GM21423 (cell line): ENCODE results near the gene DDX24.

ENCODE experiments used
- ATAC-seq: cut with Tn5 transposase; IDR thresholded peaks from one replicate; pipeline ENCODE4 v1.9.1; 2021; ENCODE audit warnings: mild to moderate bottlenecking, moderate library complexity; ENCODE audit not compliant: unreplicated experiment

Gene DDX24

GRCh38 chr14:94050231-94050880 lies 30.6 kb downstream of the DDX24 start:
- no peak for ATAC-seq

- ATAC-seq: no peak
Observed at GRCh38 chr14:94049625-94050023, 31.4 kb downstream of the DDX24 start.

GRCh38 chr14:94048691-94049624 lies 32.0 kb downstream of the DDX24 start:
- no peak for ATAC-seq

DNA sequence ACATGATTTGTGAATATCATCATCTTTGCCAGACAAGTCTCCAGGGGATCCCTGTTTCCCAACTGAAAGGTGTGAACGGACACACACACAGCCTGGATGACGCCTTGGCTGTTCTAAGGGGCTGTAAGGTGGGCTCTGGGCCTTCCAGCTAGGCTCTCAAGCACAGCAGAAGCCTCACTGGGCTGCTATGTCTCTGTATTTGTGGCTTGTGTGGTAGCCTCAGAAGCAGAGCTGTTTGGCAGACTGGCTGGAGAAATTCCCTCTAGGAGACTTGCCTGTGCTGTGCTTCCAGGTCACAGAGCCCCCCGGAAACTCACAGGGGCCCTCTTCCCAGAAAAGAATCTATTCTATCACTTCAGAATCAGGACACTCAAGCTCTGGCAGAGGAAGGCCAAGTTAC lies 33.4 kb downstream of the DDX24 start:
- ATAC-seq: no peak

DNA sequence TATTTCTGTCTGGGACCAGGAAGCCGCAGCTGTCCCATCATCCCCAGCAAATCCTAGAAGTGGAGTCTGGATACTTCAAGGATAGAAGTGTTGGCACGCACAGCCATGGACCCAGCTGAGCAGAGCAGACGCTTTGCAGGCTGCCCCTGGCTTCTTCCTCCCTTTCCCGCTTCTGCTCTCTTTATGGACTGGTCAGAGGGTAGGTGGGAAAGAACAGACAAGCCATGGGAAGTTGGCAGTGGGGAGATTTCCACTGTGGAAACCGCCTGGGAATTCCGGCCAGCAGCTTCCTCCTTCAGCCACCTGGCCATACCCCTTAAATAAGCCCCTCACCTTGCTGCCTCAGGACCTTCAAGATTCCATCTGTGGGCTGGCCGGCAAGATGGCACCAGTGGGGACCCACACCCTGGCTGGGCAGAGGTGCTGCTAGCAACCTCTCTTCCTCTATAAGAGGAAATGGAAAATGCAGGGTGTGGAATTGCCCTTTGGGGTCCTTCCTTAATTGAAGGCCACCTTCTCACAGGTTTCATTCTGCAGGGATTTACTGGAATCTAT lies 34.2 kb downstream of the DDX24 start:
- ATAC-seq: no peak

DNA sequence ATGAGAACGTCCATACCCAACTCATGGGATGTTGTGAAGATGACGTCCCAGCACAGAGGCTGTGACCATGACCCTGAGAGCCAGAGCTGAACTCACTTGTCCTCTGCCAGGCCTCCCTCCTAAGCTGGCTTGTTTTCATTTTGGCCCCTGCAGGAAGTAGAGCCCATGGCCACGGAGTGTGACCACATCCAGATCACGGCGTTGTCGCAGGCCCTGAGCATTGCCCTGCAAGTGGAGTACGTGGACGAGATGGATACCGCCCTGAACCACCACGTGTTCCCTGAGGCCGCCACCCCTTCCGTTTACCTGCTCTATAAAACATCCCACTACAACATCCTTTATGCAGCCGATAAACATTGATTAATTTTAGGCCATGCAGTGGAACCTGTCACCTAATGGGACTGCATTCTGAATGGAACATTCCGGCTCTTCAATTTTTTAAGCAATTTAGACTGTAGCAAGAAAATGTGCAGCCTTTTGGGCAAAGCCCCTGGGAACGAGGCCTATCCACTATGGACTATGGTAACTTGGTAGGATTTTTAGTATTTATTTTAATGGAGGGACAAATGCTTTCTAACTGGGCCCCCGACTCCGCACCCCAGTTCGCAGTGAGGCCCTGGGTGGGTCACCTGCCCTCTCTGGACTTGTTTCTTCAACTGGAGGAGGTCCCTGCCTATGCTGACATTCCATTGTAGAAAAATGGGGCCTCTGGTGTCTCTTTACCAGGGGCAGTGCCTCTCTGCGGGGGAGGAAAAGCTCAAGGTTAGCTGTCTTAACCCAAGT lies 35.2 kb downstream of the DDX24 start:
- no peak for ATAC-seq

DNA sequence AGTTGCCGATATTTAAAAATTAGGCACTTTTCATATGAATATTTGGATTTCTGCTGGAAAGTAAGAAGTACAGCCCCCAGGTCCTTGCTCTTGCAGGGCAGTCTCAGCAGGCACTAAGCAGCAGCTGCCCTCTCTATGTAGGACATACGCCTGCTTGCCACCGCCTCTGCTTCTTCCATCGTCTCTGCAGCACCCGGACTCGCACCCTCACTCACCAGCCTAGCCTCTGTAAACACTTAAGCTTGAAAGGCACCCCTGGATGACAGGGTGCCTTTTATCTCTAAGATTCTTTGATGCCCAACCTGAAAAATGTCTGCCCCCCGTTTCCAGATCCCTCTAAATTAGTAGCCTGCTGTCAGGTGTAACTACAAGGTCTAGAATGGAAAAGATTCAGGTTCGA lies 35.9 kb downstream of the DDX24 start:
- ATAC-seq: no peak

- no peak for ATAC-seq
Observed at GRCh38 chr14:94044476-94045091, 36.4 kb downstream of the DDX24 start.

- ATAC-seq: no peak
Observed at GRCh38 chr14:94043756-94044475, 37.1 kb downstream of the DDX24 start.

GRCh38 chr14:94043111-94043755 lies 37.8 kb downstream of the DDX24 start:
- no peak for ATAC-seq

GRCh38 chr14:94042433-94043091 lies 38.4 kb downstream of the DDX24 start:
- ATAC-seq: no peak

DNA sequence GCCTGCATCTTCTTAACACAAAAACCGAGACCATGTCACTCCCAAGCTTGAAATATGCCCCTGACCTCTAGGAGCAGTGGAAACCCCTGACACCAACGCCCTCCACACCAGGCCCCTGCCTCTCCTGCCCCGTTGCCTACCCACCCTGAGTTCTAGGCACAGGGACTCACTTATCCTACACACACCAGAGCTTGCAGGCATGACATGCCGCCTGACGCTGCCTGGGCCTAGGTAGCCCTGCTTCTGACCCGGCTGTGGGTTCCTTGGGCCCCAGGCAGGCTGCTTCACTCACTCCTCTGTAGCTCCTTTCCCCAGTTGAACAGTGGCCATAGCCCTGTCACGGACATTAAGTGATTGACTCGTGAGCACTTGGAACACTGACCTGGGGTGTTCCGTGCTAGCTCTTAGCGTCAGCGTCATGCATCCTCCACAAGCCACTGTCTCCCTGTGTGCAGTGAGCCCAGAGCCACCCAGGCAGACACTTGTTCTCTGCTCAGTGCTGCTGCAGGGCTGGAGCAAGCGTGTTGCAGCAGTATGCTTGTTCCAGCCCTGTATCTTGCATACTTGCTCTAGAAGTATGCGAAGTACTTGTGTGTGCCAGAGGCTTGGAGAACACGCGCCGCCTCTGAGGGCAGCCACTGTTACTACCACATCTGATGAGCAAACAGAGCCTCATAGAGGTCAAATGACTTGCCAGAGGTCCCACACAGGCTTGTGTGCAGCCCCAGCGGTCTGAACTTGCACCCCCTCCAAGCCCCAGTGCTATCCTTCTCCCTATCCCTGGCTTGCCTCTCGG lies 39.3 kb downstream of the DDX24 start:
- ATAC-seq: no peak

DNA sequence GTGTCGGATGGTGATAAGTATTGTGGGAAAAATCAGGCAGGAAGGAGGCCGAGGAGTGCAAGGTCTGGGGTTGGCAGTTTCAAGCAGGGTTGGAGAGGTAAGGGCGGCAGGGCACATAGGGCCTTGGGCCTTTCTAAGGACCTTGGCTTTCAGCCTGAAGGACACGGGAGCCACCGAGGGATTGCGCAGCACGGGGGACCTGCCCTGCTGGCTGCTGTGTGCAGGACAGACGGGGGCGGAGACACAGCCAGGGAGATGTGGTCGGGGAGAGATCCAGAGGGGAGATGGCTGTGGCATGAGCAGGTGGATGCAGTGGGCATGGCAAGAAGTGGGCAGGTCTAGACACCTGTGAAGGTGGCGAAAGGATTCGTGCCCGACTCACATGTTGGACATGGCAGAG lies 40.2 kb downstream of the DDX24 start:
- ATAC-seq: no peak

GRCh38 chr14:94040247-94040646 lies 40.8 kb downstream of the DDX24 start:
- ATAC-seq: no peak

GRCh38 chr14:94038921-94039629 lies 41.9 kb downstream of the DDX24 start:
- ATAC-seq: no peak

- ATAC-seq: no peak
Observed at GRCh38 chr14:94038510-94038909, 42.5 kb downstream of the DDX24 start.

- no peak for ATAC-seq
Observed at GRCh38 chr14:94037954-94038353, 43.0 kb downstream of the DDX24 start.
